GM10248 (cell line): Measurements from ENCODE around the gene FUT7.

Source experiments
- CTCF ChIA-PET: fragments of 300-600 bp; sonication (Branson Sonifier 250); formaldehyde crosslinking; extraction: SDS; loops from one replicate; lab custom pipeline; 2021; ENCODE audit warnings: antibody characterized with exemption; lab: Yijun Ruan, JAX
- POLR2A ChIA-PET: fragments of 350-650 bp; sonication (Branson Sonifier 250); formaldehyde crosslinking; extraction: SDS; loops from one replicate; lab custom pipeline; 2020; ENCODE audit warnings: antibody characterized with exemption; lab: Yijun Ruan, JAX
- DNase-seq: peaks from one replicate; pipeline ENCODE4 v3.0.0; 2012; ENCODE audit errors: extremely low spot score
- TF ChIP-seq, protein P1 (sequence below): IDR thresholded peaks from 2 replicates; pipeline ENCODE4 v1.5.1; 2012; ENCODE audit warnings: mild to moderate bottlenecking, low read depth; ENCODE audit errors: extremely low read depth, missing control alignments, control extremely low read depth

Gene FUT7

DNA sequence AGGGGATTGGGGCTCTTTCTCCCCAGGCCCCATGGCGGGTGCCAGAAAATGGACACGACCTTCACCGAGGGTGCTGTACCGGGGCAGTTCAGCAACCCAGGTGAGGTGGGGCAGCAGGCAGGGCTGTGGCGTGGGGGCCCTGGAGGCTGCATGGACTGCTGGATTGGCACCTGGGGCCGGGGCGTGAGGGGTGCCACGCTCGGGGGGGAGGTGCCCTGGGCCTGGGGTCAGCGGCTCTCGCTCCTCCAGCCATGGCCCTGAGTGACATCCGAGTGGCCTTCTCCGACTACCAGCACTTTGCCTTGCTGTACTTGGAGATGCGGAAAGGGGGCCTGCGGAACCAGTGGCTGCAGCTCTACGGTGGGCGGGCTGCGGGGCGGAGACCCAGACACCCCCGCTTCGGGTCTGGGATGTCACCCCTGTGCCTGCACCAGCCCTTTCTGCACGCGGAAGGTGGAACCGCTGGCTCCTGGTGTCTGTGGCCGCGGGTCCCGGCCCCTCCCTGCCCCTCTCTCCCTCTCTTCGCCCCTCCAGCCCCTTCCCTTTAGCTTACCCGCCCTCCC lies 47.3 kb downstream of the FUT7 start:
- ChIA-PET CTCF (no interaction called here), POLR2A (no interaction called here)
- no peak for DNase-seq
- TF ChIP-seq, protein P1, sequence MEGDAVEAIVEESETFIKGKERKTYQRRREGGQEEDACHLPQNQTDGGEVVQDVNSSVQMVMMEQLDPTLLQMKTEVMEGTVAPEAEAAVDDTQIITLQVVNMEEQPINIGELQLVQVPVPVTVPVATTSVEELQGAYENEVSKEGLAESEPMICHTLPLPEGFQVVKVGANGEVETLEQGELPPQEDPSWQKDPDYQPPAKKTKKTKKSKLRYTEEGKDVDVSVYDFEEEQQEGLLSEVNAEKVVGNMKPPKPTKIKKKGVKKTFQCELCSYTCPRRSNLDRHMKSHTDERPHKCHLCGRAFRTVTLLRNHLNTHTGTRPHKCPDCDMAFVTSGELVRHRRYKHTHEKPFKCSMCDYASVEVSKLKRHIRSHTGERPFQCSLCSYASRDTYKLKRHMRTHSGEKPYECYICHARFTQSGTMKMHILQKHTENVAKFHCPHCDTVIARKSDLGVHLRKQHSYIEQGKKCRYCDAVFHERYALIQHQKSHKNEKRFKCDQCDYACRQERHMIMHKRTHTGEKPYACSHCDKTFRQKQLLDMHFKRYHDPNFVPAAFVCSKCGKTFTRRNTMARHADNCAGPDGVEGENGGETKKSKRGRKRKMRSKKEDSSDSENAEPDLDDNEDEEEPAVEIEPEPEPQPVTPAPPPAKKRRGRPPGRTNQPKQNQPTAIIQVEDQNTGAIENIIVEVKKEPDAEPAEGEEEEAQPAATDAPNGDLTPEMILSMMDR: no peak

DNA sequence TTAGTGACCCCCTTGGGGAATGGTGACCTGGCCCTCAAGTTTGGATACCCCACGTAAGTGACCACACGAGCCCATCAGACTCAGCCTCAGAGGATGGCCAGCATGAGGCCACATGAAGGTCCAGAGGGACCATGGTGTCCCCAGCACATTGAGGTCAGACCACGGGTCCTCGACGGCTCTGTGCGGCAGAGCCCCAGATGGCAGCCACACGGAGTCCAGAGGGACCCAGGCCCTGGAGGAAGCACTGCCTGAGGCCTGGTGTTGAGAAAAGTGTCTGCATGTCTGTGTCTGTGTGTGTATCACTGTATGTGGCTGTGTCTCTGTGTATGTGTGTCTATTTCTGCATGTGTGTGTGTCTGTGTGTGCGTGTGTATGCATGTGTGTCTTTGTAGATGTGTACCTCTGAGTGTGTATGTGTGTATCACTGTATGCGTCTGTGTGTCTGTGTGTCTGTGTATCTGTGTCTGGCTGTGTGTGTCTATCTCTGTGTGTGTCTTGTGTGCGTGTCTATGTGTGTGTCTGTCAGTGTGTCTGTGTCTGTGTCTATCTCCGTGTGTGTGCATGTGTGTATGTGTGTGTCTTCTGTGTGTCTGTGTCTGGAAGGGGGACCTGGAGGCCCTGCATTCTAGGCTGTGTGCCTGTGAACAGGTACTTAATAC lies 48.1 kb downstream of the FUT7 start:
- ChIA-PET CTCF (no interaction called here), POLR2A (no interaction called here)
- TF ChIP-seq, protein P1: no peak
- no peak for DNase-seq

DNA sequence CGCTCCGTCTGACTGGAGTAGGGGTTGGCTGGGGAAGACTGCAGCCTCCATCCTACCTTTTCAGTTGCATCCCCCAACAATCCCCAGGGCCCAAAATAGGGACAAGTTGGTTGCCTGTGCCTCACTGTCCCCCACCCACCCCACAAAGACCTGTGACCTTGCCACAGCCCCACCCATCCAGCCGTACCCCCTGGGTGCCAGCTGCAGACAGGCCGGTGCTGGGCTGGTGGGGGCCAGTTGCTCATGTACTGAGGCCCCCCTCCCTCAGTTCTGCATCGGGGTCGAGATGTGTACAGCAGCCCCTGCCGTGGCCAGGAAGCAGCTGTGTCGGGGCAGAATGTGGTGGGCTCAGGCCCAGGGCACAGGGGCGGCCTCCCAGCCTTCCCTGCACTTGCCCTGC lies 48.7 kb downstream of the FUT7 start:
- TF ChIP-seq, protein P1: no peak
- no peak for DNase-seq
- ChIA-PET CTCF (no interaction called here), POLR2A (no interaction called here)

DNA sequence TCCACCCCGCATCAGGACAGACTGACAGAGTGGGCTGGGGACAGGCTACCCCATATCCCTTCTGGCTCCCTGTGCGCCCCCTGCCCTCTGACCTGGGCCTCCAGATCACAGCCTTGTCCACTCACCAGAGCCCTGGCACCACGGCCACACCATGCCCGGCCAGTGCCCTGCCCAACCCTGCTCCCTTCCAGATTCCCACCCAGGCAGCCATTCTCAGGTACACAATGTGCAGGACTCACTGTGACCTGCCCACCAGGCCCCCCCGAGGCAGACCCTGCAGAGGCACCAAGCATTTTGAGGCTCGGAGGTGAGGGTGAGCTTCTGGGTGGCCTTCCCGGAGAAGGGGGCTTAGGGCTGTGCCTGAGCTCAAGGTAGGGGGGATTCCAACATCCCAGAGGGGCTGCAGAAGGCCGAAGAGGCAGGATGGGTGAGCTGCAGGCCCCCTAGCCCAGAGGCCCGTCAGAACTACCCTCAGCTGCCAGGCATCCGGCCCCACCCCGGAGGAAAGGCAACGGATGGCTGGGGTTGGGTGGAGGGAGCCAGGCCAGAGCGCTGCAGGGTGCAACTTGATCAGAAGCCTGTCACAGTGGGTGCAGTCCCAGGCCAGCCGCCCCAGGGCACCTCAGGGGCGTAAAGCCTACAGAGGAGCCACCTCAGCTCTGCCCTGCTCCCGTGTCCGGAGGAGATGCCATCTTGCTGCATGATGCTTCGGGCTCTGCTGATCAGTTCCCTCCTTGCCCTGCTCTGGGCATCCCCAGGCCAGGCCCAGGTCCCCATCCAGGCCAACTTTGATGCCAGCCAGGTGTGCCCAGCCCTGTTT lies 49.4 kb downstream of the FUT7 start, which contains the start of gene LCNL1:
LCNL1 (plus strand) TSS at position 762 of the 820 bp plus-strand sequence. CDS start 594 bp downstream, outside the sequence.
- no peak for DNase-seq
- ChIA-PET POLR2A (no interaction called here), CTCF (interaction anchor here (0.9 to 1.2 kb wide), 3 partner anchors 9 to 52 kb away, joined by 3 to 7 read pairs (median 3); partner anchors contain the start of gene PAXX)
- TF ChIP-seq, protein P1: no peak

DNA sequence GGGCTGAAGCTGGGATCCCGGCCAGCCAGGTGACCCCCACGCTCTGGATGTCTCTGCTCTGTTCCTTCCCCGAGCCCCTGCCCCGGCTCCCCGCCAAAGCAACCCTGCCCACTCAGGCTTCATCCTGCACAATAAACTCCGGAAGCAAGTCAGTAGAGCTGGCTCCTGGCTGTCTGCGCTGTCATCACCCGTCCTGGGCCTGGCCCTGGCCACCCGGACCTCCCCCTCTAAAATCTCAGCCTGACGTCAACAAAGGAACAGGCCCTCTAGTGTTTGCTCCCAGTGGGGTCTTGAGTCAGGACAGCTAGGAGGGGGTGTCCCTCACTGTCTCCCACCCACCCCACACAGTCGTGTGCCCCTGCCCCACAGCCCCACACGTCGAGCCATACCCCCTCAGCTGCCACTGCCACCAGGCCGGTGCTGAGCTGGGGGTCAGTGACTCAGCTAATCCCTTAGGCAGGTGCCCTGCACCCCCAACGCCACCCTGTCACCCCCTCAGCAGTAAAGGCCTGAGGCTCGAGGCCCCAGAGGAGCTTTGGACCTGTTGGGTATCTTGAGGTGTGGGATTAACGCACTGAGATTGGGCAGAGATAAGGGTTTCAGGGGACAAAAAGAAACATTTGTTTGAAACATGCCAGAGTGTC lies 50.2 kb downstream of the FUT7 start:
- no peak for DNase-seq
- POLR2A ChIA-PET: no interaction called here
- TF ChIP-seq, protein P1: no peak
- CTCF ChIA-PET: interaction anchor here (0.9 to 1.2 kb wide), 3 partner anchors 10 to 53 kb away, joined by 3 to 7 read pairs (median 3); partner anchors contain the start of gene PAXX

DNA sequence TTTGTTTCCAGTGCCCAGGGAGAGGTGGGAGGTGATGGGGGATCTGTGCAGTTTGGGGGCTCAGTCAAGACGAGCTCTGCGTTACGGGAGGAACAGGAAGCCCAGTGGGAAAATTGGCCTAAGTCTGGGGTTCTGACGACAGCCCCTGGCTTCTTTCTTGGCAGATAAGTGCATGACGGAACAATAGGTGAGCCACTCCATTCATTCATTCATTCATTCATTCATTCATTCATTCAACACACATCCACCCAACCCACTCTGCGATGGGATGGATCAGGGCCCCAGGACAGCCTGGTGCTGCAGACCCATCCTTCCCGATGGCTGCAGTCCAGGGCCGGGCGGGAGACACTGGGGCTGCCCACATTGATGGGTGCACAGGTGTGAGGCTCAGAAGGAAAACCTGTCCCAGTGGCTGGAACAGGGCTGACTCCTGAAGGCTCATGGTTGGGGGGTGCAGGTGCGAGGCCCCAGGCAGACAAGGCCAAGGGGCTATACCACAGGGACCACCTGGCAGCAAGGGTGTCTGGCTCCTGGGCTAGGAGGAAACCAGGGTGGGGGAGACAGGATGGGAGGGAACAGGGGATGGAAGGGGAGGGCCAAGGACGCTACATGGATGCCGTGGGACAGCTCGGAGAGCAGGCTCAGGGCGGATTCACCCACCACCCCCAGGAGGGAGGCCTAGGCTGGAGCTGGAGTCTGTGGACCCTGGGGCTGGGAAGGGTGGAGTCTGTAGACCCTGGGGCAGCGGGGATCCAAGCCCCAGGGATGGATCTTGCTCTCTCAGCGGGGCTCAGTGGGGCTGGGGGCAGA lies 51.0 kb downstream of the FUT7 start:
- DNase-seq: no peak
- CTCF ChIA-PET: no interaction called here
- TF ChIP-seq, protein P1: no peak
- POLR2A ChIA-PET: no interaction called here
